ENCODE results near the gene ATG101.
"Not testable (repeated sequence)": the region's sequence is repeated elsewhere in the genome, so short reads cannot be mapped to it uniquely, and the experiment has no call there.

ATG101 gene

DNA sequence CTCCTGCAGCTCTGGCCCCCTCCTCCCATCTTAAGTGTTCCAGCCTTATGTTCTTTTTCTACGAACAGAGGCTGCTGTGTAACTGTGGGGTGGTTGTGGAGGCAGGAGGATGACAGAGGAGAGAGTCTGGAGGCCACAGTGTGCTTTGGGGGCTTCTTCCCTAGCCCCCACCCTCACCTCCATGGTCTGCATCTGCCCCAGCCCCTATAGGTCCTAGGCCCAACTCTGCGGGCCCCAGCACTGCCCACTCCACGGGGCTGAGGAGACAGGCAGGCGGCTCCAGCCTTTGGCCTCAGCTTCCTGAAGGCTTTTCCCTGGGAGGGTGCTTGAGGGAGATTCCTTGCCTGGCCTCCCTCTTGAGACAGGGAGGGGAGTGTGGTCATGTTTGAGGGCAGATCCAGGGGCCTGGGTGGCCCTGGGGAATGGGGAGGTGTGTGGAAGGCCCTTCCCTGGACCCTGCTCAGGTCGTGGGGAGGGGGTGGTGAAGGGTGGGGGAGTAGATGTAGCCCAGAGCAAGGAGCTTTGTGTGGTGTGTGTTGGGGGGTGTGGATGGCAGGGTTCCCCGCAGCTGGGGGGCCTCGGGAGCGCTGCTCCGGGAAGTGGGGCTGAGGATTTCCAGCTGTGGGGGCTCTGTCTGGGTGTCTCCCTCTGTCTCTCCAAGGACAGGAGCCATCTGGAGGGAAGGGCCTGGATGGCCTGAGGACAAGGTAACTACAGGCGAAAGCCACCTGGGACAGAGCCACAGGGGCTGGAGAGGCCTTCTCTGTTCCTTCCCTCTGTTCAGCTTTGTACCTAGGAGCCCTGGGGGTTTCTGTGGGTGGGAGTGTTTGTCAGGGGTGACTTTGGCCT is 10.8 kb downstream of the ATG101 start:
- no peak for DNase-seq

DNA sequence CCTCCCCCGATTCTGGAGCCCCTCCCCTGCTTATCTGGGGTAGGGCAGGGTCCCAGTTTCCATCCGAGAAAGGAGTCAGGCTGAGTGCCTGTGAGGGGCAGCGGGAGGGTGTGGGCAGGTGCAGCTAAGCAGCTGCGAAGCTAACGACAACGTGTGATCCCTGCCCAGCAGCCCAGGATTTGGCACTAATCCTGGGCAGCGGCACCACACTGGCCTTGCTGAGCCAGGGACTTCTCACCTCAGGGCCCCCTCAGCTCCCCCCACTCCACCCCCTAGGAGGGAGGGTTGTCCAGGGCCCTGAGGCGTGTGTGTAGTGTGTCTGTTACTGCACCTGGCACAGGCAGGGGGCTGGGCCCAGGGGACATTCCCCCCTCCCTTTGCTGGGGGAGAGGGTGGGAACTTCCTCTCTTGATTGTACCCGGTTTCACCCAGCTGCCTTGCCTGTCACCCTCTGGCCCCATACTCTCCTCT is 11.5 kb downstream of the ATG101 start:
- peak; percentile 71 for DNase-seq

DNA sequence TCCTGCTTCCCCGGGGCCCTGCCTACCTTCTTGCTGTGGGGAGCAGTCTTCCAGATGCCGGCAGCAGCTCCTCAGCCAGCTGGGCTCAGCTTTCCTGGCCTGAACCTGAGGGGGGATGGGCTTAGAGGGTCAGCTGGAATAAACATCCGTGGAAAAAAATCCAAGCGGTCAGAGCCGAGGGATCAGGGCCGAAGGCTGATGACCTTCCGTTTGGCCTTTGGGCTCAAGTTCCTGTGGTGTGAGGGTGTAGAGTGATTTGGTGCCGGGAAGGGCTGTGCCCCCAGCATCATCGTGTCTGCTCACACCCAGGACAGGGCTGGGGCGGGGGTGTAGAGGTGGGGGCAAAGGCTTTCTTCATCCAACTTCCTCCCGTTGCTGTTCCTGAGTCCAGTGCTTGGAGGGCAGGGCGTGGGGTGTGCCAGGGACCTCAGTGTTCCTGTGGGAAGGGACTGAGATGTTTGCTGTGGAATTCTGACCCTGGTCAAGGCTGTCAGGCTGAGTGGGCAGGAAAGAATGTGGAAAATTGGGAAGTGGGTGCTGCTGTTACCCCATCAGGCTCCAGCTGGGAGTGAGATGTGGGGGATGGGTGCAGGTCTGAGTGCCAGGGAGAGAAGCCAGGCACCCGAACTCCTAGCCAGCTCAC is 12.4 kb downstream of the ATG101 start:
- DNase-seq: no peak

DNA sequence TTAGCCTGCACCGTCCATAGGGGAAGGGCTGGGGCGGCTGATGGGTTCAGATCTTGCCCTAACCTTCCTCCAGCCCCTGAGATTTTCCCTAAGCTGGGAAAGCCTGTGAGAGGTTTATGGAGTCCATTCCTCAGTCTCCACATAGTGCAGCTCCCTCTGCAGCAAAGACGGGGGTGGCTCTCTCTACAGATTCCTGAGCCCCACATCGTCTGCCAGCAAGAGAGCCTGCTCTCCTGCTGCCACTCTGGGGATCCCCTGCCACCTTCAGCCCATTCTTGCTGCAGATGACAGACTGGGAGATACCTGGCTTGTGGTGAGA is 12.8 kb downstream of the ATG101 start:
- no peak for DNase-seq

DNA sequence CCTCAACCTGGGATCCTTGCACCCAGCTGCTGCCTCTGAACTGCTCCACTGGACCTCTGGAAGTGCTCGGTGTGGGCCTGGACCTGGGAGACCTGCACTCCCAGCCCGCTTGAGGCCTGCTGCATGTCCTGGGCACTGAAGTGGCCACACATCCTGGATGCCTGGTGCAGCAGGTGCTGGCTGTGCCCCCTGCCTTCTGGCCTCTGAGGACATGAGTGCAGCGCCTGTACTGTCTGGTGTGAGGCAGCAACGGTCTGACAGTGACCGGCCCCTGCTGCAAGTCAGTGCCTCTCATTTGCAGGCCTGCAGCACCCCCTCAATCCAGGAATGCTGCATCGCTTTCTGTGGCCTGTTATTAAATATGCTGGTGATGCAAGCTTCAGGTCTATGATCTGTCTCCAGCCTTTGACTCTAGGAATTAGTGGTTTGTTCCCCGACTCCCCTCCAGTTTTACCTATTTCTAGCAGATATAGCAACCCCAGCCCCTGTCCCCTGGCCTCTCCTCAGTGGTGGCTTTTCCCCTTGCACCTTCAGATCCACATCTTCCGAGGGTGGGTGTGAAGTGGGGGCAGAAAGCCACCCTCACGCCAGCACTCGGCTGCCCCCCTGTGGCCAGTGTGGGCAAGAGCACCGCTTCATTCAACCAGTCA is 13.3 kb downstream of the ATG101 start:
- DNase-seq: peak; percentile 64

DNA sequence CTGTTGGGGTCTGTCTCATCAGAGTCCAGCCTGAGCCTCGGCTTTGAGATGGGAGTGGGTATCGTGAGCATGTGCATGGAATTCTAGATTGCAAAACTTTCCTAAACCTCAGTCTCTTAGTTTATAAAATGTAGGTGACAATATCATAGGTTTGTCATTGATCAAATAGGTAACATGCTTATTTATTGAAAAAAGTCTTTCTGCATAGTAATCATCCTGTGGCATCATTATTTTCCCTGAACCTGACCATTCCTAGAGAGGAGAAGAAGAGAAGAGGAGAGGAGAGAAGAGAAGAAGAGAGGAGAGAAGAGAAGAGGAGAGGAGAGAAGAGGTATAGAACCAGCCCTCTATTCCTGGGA is 13.8 kb downstream of the ATG101 start:
- no peak for DNase-seq

DNA sequence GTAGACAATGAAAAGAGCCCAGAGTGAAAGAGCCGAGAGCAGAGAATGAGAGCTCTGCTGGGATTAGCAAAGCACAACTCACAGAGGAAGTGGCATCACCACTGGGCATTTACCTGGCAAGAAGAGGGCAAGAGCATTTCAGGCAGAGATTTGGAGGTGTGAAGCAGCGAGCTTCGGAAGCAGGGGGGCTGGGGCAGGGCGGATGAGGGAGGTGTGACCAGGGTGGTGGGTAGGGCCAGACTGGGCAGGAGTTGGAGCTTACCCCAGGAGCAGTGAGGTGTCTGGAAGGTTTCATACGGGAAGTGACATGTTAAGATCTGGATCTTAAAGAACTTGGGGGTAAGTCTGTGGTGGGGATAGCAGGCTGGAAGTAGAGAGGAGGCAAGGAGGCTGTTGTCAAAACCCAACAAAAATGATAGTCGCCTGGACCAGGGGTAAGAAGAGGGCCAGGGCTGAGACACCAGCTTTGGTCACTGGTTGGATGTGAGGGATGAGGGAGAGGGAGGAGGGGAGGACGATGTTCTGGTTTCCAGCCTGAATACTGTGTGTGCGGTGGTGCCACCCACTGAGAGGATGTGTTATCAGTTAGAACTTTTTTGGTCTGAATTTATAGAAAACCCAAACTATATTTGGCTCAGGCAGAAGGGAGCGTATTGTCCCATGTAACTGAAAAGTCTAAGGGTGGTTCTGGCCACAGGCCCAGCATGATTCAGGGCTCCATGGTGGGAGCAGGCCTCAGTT is 14.9 kb downstream of the ATG101 start:
- no peak for DNase-seq

GRCh38 chr12:52085682-52086180 is 16.0 kb downstream of the ATG101 start:
- no peak for DNase-seq

- no peak for DNase-seq
Observed at GRCh38 chr12:52086366-52086765, 16.6 kb downstream of the ATG101 start.

- DNase-seq: no peak
Observed at GRCh38 chr12:52086944-52087835, 17.4 kb downstream of the ATG101 start.

GRCh38 chr12:52087961-52088820 is 18.4 kb downstream of the ATG101 start:
- DNase-seq: peak; percentile 94

GRCh38 chr12:52089491-52089890 is 19.7 kb downstream of the ATG101 start:
- no peak for DNase-seq

DNA sequence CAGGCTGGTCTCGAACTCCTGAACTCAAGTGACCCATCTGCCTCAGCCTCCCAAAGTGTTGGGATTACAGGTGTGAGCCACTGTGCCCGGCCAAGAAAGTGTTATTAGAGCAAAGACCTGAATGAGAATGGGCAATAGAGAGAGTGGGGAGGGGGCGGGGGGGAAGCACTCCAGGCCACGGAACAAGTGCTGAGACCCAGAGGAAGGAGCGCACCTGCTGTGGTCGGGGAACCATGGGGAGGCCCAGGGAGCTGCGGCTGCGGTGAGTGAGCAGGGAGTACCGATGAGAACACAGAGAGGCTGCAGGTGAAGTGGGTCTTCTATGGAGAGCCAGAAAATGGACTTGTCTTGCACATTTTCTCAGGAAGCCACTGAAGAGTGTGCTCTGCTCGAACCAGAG is 20.5 kb downstream of the ATG101 start:
- no peak for DNase-seq

DNA sequence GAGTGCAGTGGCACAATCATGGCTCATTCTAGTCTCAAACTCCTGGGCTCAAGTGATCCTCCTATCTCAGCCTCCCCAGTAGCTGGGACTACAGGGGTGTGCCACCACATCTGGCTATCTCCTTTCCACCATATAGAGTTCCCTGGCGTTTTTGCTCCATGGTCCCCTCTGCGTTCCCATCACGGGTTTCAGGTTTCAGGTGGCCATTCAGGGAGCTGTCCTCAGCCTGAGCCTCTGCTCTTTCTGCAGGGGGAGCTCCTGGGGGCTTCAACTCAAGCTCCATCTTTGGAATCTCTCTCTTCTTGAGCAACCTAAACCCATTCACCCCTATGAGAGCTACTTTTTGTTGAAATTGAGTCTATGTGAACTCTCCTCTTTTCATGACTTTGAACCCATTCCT is 21.3 kb downstream of the ATG101 start:
- DNase-seq: no peak

DNA sequence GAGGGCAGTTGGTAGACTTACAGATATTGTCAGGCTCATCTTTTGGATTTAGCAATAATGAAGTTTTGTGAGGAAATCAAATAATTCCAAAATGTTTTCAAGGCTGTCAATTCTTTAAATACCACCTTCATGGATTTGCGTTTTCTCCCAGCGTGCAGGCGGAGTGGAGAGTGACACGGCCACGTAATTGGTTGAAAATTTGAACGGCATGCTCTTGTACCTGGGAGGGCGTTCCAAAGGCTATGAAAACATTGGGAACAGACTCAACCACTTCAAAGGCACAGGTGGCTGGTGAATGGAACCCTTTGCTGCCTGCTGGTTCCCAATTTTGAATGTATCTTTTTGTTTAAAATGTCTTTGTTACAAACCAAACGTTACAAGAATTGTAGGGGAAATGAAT is 22.1 kb downstream of the ATG101 start:
- no peak for DNase-seq

GRCh38 chr12:52093346-52093745 is 23.6 kb downstream of the ATG101 start:
- DNase-seq: no peak

DNA sequence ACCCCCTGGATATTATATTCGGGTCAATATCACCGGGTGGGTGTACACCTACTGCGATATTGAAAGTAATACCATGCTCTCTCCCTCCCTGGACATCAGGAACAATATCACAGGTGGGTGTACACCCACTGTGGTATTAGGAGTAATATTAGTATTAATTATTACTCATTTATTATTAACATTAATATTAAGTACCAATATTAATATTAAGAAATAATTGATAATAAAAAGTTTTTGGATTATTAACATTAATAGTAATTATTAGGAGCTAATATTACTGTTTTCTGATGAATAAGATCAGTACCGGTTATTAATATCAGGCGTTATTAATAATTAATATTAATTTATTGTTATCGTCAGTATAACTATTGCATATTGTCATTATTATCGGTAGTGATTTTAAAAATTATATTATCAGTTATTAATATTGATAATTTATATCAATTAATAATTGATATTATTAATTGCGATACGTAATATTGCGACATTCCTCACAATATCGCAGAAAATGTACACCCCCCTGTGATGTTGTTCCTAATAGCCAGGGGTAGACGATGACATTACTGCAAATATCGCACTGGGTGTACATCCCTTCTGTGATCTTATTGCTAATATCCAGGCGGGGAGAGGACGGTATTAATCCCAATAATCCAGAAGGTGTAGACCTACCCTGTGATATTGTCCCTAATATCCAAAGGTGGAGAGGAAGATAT is 26.7 kb downstream of the ATG101 start:
- no peak for DNase-seq

- DNase-seq: no peak
Observed at GRCh38 chr12:52097045-52097666, 27.4 kb downstream of the ATG101 start.

DNA sequence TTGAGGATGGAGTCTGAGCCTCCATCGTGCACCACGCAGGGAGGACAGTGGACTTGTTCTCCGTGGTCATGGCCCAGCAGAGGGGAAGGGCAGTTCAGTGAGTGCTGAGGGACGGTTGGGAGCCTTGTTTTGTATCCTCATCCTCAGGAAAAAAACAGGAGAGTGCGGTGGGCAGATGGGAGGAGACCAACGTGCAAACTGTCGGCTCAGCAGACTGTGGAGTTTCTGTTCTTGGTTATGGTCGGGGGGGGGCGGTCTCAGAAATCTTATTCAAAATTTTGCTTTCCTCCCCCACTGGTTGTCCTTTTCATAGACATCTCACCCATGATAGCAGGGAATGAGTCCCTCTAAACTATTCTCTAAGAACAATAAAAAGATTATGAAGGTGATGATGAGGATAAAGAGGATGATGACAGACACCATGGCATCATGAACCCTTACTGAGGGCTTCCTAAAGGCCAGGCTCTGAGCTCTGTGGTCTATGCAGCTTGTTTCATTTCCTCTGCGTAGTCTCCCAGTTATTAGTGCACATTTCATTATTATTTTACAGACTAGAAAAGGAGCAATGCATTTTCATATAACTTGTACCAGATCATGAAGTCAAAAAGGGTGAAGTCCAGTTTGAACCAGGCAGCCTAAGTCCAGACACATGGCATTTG is 34.8 kb downstream of the ATG101 start:
- DNase-seq: not testable (repeated sequence)
